ENCODE measurements around the gene PTPRD.

PTPRD gene

GRCh38 chr9:8534828-8535227 is 2078.0 kb downstream of the PTPRD start:
- FAIRE-seq: no peak
- no peak for DNase-seq (ENCODE audit: insufficient read length, low spot score)
- TF ChIP-seq, protein P1, sequence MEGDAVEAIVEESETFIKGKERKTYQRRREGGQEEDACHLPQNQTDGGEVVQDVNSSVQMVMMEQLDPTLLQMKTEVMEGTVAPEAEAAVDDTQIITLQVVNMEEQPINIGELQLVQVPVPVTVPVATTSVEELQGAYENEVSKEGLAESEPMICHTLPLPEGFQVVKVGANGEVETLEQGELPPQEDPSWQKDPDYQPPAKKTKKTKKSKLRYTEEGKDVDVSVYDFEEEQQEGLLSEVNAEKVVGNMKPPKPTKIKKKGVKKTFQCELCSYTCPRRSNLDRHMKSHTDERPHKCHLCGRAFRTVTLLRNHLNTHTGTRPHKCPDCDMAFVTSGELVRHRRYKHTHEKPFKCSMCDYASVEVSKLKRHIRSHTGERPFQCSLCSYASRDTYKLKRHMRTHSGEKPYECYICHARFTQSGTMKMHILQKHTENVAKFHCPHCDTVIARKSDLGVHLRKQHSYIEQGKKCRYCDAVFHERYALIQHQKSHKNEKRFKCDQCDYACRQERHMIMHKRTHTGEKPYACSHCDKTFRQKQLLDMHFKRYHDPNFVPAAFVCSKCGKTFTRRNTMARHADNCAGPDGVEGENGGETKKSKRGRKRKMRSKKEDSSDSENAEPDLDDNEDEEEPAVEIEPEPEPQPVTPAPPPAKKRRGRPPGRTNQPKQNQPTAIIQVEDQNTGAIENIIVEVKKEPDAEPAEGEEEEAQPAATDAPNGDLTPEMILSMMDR (IDR thresholded peaks at IDR 0.05; ENCODE audit: insufficient read depth, missing control alignments): no peak

DNA sequence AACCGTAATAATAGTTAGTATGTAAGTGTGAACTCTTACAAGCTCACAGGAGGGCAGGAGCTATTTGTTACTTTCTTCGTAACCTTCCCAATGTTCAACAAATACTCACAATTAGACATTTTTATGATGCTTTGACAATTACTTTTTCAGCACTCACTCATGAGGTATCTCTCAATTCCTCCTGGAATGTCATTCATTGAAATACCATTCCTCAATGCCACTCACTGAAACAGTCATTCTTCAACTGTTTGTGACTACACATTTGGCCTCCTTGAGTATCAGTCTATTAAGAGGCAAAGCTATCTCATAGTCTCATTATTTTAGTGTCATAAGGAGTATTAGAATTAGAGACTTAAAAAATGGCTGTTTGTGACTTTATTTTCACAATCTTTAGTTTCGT is 2079.1 kb downstream of the PTPRD start:
- FAIRE-seq: peak; percentile 51
- no peak for DNase-seq (ENCODE audit: insufficient read length, low spot score)
- TF ChIP-seq, protein P1 (IDR thresholded peaks at IDR 0.05; ENCODE audit: insufficient read depth, missing control alignments): no peak

DNA sequence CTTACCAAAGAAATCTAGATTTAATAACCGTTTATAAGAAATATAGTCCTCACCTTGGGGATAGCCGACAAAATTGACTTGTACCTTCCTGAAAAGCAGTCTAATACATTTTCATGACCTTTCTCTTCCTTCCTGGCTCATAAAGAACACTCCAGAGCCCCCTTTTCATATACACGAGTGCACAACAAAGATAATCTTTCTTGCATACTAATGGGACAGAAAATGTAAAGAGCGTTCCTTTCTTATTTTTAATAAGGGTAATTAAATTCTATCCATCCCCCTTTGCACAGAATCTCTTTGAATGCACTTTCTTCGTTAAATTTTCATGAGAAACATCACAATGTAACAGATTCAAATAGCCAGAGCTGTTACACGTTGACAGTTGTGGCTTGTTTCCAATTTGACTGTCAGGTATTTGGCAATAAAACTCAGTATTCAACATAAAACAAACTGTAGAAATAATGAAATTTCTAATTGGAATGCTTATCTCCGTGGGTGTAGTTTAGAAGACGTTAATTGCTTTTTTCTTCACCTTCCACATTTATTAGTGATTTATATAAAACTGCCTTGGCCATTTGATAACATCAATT is 2080.9 kb downstream of the PTPRD start:
- DNase-seq (ENCODE audit: insufficient read length, low spot score): no peak
- TF ChIP-seq, protein P1 (IDR thresholded peaks at IDR 0.05; ENCODE audit: insufficient read depth, missing control alignments): no peak
- FAIRE-seq: peak; percentile 6

GRCh38 chr9:8521112-8521511 is 2091.7 kb downstream of the PTPRD start:
- no peak for DNase-seq (ENCODE audit: insufficient read length, low spot score)
- TF ChIP-seq, protein P1 (IDR thresholded peaks at IDR 0.05; ENCODE audit: insufficient read depth, missing control alignments): no peak
- FAIRE-seq: peak; percentile 21

DNA sequence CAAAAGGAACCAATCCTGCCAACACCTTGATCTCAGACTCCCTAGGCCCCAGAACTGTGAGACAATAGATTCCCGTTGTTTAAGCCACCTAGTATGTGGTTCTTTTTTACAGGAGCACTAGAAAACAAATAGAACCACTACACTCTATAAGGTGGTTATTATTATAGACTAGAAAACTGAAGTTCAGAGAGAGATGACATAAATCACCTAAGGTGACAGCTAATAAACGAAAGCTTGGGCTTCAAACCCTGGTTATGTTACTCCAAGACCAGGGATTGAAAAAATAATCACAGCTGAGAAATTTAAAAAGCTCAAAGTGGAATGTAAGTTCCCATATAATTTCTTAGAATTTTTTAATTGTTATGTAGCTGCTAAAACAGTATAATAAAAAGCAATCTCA is 2097.1 kb downstream of the PTPRD start:
- TF ChIP-seq, protein P1 (IDR thresholded peaks at IDR 0.05; ENCODE audit: insufficient read depth, missing control alignments): no peak
- no peak for FAIRE-seq
- DNase-seq (ENCODE audit: insufficient read length, low spot score): no peak

GRCh38 chr9:8514760-8515159 is 2098.0 kb downstream of the PTPRD start:
- no peak for DNase-seq (ENCODE audit: insufficient read length, low spot score)
- TF ChIP-seq, protein P1 (IDR thresholded peaks at IDR 0.05; ENCODE audit: insufficient read depth, missing control alignments): no peak
- FAIRE-seq: no peak

GRCh38 chr9:8508671-8509290 is 2104.0 kb downstream of the PTPRD start:
- FAIRE-seq: no peak
- TF ChIP-seq, protein P1 (IDR thresholded peaks at IDR 0.05; ENCODE audit: insufficient read depth, missing control alignments): no peak
- DNase-seq (ENCODE audit: insufficient read length, low spot score): no peak
